ACHN (cell line): ENCODE results near the gene LEFTY1.
A peak's percentile ranks its signal among the peaks of the same experiment; 100 is the strongest.
"Not testable (repeated sequence)": the region's sequence is repeated elsewhere in the genome, so short reads cannot be mapped to it uniquely, and the experiment has no call there.

Experiments
- DNase-seq: peaks from one replicate; pipeline ENCODE4 v3.0.0-alpha.2; 2015
- in situ Hi-C: cut with HindIII; loops from 2 replicates; pipeline ENCODE4 v1.10.0; 2017; ENCODE audit warnings: low sequenced_read_pairs, low pct_ligation_motif_present, low pct_unique_long_range_greater_than_20kb

Gene LEFTY1, protein sequence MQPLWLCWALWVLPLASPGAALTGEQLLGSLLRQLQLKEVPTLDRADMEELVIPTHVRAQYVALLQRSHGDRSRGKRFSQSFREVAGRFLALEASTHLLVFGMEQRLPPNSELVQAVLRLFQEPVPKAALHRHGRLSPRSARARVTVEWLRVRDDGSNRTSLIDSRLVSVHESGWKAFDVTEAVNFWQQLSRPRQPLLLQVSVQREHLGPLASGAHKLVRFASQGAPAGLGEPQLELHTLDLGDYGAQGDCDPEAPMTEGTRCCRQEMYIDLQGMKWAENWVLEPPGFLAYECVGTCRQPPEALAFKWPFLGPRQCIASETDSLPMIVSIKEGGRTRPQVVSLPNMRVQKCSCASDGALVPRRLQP

DNA sequence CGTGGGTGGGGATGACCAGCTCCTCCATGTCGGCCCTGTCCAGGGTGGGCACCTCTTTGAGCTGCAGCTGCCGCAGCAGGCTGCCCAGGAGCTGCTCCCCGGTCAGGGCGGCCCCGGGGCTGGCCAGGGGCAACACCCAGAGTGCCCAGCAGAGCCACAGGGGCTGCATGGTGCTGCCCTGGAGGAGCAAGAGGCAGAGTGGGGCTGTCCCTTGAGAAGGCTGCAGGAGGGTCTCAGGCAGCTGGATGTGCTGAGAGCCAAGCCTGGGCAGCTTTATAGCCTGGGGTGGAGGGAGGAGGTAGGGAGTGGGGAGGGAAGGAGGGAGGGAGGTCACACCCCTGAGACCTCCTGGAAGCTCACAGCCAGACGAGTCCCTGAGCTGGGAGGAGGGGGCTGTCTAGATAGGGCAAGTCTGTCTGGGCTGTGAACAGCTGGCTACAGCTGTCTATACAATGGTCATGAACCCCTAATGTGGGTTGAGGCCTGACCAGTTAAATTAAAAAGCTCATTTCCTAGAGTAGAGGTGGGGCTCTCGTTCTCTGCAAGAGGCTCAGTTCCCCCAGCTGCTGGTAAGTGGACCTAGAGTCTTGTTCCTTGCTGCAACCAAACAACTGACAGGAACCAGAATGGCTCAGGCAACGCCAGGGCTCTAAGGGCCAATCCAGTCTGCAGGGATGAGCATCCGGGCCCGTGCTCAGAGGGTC lies at the start of gene LEFTY1:
TSS of gene LEFTY1 (minus strand) at position 249 of the 704 bp plus-strand sequence. CDS start at position 169, 80 bp downstream.
- DNase-seq: no peak
- in situ Hi-C loops: no loop called here

- in situ Hi-C loops: no loop called here
- DNase-seq: no peak
Measured at GRCh38 chr1:225937048-225937968, 48.4 kb upstream of the LEFTY1 start.

DNA sequence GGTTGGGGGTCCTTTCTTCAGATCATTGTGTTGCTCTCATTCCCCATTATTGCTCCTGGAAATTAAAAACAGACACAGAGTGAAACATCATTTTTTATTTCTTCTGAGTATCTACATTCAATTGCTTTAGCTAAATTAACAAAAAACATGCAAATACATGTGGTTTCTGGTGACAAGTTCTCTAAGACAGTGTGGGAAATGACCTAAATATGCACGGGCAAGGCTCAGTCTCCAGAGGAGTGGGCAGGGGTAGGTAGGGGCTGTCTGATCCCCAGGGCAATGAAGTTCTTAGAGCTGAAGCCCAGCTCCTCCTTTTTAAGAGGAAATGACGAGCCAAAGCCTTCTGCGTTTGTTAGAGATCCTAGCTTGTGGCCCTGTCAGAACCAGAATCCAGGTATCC lies 47.6 kb upstream of the LEFTY1 start:
- in situ Hi-C loops: no loop called here
- DNase-seq: no peak

DNA sequence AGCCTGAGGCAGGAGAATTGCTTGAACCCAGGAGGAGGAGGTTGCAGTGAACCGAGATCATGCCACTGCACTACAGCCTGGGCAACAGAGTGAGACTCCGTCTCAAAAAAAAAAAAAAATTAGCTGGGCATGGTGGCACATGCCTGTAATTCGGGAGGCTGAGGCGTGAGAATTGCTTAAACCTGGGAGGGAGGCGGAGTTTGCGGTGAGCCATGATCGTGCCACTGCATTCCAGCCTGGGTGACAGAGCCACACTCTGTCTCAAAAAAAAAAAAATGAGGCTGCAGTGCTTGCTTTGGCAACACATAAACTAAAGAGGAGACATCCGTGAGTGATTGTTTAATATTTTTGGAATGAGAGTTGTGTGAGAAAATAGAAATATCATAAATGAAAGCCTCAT lies 47.1 kb upstream of the LEFTY1 start:
- in situ Hi-C loops, DNase-seq: not testable (repeated sequence)

DNA sequence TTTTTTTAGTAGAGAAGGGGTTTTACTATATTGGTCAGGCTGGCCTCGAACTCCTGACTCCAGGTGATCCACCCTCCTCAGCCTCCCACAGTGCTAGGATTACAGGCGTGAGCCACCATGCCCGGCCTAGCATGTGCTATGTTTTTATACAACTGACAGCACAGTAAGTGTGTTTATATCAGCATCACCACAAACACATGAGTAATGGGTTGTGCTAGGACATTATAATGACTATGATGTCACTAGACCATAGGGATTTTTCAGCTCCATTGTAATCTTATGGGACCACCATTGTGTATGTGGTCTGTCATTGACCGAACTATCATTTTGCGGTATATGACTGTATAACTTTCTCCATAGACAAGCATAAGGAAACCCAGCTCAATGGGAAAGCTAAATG lies 45.8 kb upstream of the LEFTY1 start:
- in situ Hi-C loops: no loop called here

DNA sequence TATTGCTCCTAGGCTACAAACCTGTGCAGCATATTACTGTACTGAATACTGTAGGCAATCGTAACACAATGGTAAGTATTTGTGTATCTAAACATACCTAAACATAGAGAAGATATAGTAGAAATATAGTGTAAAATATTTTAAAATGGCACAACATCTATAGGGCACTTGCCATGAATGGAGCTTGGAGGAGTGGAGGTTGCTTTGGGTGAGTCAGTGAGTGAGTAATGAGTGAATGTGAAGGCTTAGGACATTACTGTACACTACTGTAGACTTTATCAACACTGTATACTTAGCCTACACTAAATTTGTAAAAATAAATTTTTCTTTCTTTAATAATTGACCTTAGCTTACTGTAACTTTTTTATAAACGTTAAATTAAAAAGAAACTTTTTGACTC lies 44.1 kb upstream of the LEFTY1 start:
- in situ Hi-C loops: no loop called here
- DNase-seq: peak; percentile 37

More for the DNA sequence above, 45.8 kb upstream of the LEFTY1 start:
- DNase-seq: no peak

DNA sequence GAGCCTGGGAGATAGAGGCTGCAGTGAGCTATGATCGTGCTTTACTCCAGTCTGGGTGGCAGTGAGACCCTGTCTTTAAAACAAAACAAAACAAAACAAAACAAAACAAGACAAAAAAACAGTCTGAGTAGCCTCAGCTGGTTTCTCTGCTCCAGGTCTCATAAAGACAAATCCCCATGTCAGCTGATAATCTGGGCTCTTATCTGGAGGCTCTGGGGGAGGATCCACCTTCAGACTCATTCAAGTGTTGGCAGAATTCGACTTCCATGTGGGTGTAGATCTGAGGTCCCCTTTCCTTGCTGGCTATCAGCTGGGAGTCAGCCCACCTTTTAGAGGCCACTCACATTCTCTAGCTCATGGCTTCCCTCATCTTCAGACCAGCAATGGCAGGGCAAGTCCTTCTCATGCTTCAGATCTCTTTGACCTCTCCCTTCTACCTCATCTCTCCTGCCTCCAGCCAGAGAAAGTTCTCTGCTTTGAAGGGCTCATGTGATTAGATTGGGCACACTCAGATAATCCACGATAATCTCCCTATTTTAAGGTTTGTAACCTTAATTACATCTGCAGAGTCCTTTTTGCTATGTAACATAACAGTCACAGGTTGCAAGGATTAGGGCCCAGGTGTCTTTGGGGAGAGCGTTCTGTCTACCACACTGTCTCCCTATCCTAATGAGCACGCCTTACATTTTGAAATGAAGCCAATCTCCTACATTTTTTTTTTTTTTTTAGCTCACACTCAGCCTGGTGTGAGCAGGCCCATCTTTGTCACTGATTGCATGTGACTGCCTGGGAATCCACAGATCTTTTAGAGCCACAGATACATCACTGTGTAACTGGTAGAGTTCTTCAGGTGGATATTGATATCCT lies 42.6 kb upstream of the LEFTY1 start:
- DNase-seq: no peak

GRCh38 chr1:225930566-225930965 lies 41.6 kb upstream of the LEFTY1 start:
- DNase-seq: no peak
- in situ Hi-C loops: no loop called here

More for the DNA sequence above, 42.6 kb upstream of the LEFTY1 start:
- in situ Hi-C loops: no loop called here

- DNase-seq, in situ Hi-C loops: not testable (repeated sequence)
Measured at GRCh38 chr1:225929462-225929861, 40.5 kb upstream of the LEFTY1 start.

GRCh38 chr1:225928186-225929175 lies 39.5 kb upstream of the LEFTY1 start:
- DNase-seq: no peak
- in situ Hi-C loops: no loop called here

GRCh38 chr1:225926551-225927113 lies 37.7 kb upstream of the LEFTY1 start:
- in situ Hi-C loops: no loop called here
- DNase-seq: no peak

DNA sequence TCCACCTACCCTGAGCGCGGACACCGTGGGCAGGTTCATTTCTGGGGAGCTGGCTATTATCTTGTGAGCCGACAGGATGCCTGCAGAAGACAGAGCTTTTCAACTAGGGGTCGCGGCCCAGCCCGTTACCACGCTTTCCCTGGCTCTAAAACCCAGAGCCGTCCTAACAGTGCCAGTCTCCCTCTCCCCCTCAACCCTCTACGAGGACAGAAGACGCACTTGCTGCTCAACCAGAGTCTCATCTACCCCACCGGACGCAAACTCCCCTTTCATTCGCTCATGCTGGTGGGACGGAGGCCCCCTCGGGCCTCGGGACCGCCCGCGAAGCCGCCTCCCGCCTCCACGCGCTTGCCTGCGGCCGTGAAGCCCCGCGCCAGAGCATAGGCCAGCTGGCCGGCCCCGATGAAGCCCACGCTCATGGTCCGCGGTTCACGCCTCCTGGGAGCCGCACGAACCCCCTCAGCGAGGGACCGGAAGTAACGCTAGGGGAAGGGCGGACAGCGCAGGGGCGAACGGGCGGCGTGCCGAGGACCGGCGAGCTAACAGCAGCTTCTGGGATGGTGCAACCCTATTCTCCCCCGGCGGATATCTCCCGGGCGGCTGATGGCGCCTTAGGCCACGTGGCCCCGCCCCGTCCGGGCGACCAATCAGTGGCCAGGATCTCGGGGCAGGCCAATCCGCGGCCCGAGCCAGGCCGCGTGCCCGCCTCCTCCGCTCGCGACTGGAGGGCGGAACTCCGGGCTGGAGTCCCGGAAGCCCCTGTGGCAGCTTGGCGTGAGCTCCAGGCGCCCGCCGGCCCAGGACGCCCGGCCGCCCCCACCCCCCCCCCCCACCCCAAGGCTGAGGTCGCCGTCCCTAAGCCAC lies 35.0 kb upstream of the LEFTY1 start, which contains the start of gene PYCR2:
TSS of gene PYCR2 (minus strand) at position 559 of the 864 bp plus-strand sequence. CDS start at position 419, 140 bp downstream.
- in situ Hi-C loops: no loop called here
- peak; percentile 97 for DNase-seq

DNA sequence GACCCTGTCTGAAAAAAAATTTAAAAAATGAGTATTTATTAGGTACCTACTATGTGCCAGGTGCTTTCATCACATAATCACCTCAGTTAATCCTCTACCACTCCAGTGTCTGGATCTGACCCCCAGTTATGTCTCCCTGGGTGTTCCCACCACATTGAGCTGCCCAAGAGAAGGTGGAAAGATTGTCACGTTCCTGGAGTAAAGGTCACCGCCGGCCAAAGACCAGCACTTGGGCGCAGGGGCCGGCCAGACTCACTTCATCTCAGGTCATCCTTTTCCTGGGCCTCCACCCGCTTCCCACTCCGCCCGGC lies 34.4 kb upstream of the LEFTY1 start:
- in situ Hi-C loops: no loop called here

GRCh38 chr1:225921734-225922709 lies 33.1 kb upstream of the LEFTY1 start:
- DNase-seq: no peak
- in situ Hi-C loops: no loop called here

More for the DNA sequence above, 34.4 kb upstream of the LEFTY1 start:
- DNase-seq: no peak

GRCh38 chr1:225919906-225920305 lies 31.0 kb upstream of the LEFTY1 start:
- in situ Hi-C loops: no loop called here
- no peak for DNase-seq
